ENCODE data around the gene SEPTIN1. TPM values are rescaled to one million over a fixed set of nuclear protein-coding genes. Genes with fewer than 3 reads are reported as not detected.

Gene SEPTIN1
- total RNA-seq, 1 experiment from 2014 or later = 1.4 TPM

- no peak overlapping the region for H3T11ph ChIP-seq (ENCODE audit: low read length)
- H3K4me1 ChIP-seq (ENCODE audit: insufficient read depth, low read length) = peaks cover 6% of the 10 kb centered on the region
- no peak overlapping the region for H3K18ac ChIP-seq (ENCODE audit: insufficient read length, low read depth, low read length)
- no peak overlapping the region for H3K14ac ChIP-seq (ENCODE audit: insufficient read depth, low read length)
- H2BK5ac ChIP-seq (ENCODE audit: insufficient read length, low read length) = no peak overlapping the region
- no peak overlapping the region for H3K27ac ChIP-seq (ENCODE audit: insufficient read length, low read depth, low read length)
- H4K20me1 ChIP-seq (ENCODE audit: control insufficient read depth, insufficient read depth, insufficient read length) = no peaks in the 10 kb centered on the region
- H4K91ac ChIP-seq (ENCODE audit: insufficient read length, low read depth, low read length) = no peak overlapping the region
- H2BK20ac ChIP-seq (ENCODE audit: low read depth, low read length, poor library complexity, severe bottlenecking) = no peak overlapping the region
- TF ChIP-seq CTCF (conservative IDR thresholded peaks at IDR 0.05) = no peak; the same call in 2 of the 3 replicates
- H2BK15ac ChIP-seq (ENCODE audit: low read depth, low read length) = no peak overlapping the region
- peaks cover 10% of the 10 kb centered on the region for H3K23me2 ChIP-seq (ENCODE audit: insufficient read length, low read depth, low read length, poor library complexity, severe bottlenecking)
- no CpG with 5 or more reads among the region's 76 CpGs for WGBS (ENCODE audit: extremely low coverage, insufficient read length, low lambda C conversion rate)
- H3K23ac ChIP-seq (ENCODE audit: insufficient read length, low read depth, low read length) = no peak overlapping the region
- H3K9me3 Mint-ChIP-seq = peaks cover 0 to 3% of the 10 kb centered on the region in 2 experiments; a peak in 3 of 5 replicates
- H2BK120ac ChIP-seq (ENCODE audit: low read depth, low read length, poor library complexity, severe bottlenecking) = no peak overlapping the region
- H3K27me3 ChIP-seq (ENCODE audit: insufficient read depth, low read length) = no peaks in the 10 kb centered on the region
- no peak overlapping the region for H2AK5ac ChIP-seq (ENCODE audit: insufficient read length, low read length)
- no peak overlapping the region for H2BK12ac ChIP-seq (ENCODE audit: insufficient read length, low read depth, low read length)
- peaks cover 2% of the 10 kb centered on the region; the same call in 1 of the 2 replicates for H3K27me3 Mint-ChIP-seq (ENCODE audit: low read depth)
- H3K9me3 ChIP-seq (ENCODE audit: control insufficient read depth, low read depth, low read length) = no peaks in the 10 kb centered on the region
- no peak overlapping the region for H4K8ac ChIP-seq (replicated peaks; ENCODE audit: insufficient read length, low read depth, low read length)
- peak overlapping the region; percentile 80 for H3K4me2 ChIP-seq (ENCODE audit: insufficient read depth, insufficient read length, low read length)
- no peak overlapping the region for H3K9ac ChIP-seq (ENCODE audit: extremely low read depth, insufficient read length, low read length)
- no peak overlapping the region for H3K4ac ChIP-seq (ENCODE audit: low read depth, low read length)
- no peaks in the 10 kb centered on the region; the same call in none of the 2 replicates for H3K79me2 ChIP-seq (ENCODE audit: insufficient read depth, low read length)
- no peak overlapping the region for H3K56ac ChIP-seq (ENCODE audit: insufficient read length, low read depth, low read length)
- no peak overlapping the region for H3K27ac Mint-ChIP-seq
- peaks cover 6 to 11% (median 9%) of the 10 kb centered on the region in 3 experiments; a peak in 6 of 7 replicates for H3K36me3 Mint-ChIP-seq (ENCODE audit: insufficient read depth in 1 of 3, low read depth in 3 of 3)
- H2AFZ ChIP-seq (ENCODE audit: low read length) = no peak overlapping the region
- no peak overlapping the region for H4K5ac ChIP-seq (ENCODE audit: insufficient read length, low read depth, low read length)
- H3K4me1 Mint-ChIP-seq = peaks cover 32 to 38% of the 10 kb centered on the region in 2 experiments
- peaks cover 3% of the 10 kb centered on the region for H3K79me1 ChIP-seq (ENCODE audit: insufficient read depth, low read depth, low read length, poor library complexity, severe bottlenecking)
- no peak for DNase-seq
- H3K4me3 Mint-ChIP-seq = peak overlapping the region; percentile 75 to 79
These were observed 12.4 kb downstream of the SEPTIN1 start for GRCh38 chr16:30369938-30370455.
